NB4 (cell line): Measurements from ENCODE around the gene CHRNA1.

Experiments used
- CTCF ChIP-seq: IDR thresholded peaks from one replicate; pipeline ENCODE4 v1.5.1; 2012; ENCODE audit warnings: low read depth, low read length
- POLR2A ChIP-seq: IDR thresholded peaks from 2 replicates; pipeline ENCODE4 v1.6.1; 2011; ENCODE audit warnings: mild to moderate bottlenecking; ENCODE audit not compliant: insufficient read length; ENCODE audit errors: extremely low read depth

GRCh38 chr2:174762464-174762863, 1.8 kb downstream of the CHRNA1 start:
- TF ChIP-seq CTCF (no peak), POLR2A (no peak)
